A673 (cell line): ENCODE measurements around the gene LOC101059915.

ENCODE experiments used
- EZH2 ChIP-seq: fragments of 200-600 bp; sonication (generic); IDR thresholded peaks from 2 replicates; pipeline ENCODE4 v1.6.1; 2017; ENCODE audit warnings: borderline replicate concordance, low read depth, mild to moderate bottlenecking, mixed read lengths, antibody characterized with exemption, low read length; ENCODE audit not compliant: poor library complexity, severe bottlenecking
- TF ChIP-seq, protein P1 (sequence below): fragments of 300-800, 200-600 bp; sonication (generic); conservative IDR thresholded peaks from 2 replicates; pipeline ENCODE4 v1.5.1; 2017; ENCODE audit warnings: low read depth, mild to moderate bottlenecking, antibody characterized with exemption, low read length, moderate library complexity, mixed read lengths

DNA sequence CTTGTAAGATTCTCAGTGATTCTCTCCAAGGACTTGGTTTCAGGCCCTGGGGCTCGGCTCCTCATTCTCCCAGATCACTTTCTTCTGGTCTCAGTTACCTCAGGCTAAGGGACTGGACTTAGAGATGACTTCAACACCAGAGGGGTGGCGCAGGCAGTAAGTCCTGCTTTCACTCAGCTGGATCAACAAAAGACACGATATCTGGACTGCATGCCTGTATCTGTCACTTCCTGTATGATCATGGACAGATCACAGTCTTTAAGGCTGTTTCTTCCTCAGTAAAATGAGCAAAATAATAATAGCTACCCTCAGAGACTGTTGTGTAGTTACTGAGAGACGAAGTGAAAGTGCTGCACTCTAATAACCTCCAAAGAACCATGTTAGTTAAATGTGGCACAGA lies 29.5 kb upstream of the LOC101059915 start:
- TF ChIP-seq, protein P1, sequence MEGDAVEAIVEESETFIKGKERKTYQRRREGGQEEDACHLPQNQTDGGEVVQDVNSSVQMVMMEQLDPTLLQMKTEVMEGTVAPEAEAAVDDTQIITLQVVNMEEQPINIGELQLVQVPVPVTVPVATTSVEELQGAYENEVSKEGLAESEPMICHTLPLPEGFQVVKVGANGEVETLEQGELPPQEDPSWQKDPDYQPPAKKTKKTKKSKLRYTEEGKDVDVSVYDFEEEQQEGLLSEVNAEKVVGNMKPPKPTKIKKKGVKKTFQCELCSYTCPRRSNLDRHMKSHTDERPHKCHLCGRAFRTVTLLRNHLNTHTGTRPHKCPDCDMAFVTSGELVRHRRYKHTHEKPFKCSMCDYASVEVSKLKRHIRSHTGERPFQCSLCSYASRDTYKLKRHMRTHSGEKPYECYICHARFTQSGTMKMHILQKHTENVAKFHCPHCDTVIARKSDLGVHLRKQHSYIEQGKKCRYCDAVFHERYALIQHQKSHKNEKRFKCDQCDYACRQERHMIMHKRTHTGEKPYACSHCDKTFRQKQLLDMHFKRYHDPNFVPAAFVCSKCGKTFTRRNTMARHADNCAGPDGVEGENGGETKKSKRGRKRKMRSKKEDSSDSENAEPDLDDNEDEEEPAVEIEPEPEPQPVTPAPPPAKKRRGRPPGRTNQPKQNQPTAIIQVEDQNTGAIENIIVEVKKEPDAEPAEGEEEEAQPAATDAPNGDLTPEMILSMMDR, result no peak
- no peak for TF ChIP-seq EZH2
